ENCODE results near the gene SORBS2.

Gene SORBS2

GRCh38 chr4:185778307-185778706, 33.7 kb downstream of the SORBS2 start:
- TF ChIP-seq CTCF (conservative IDR thresholded peaks at IDR 0.05), result no peak
- no peak overlapping the region for H3K27ac ChIP-seq

- no peak for TF ChIP-seq CTCF (conservative IDR thresholded peaks at IDR 0.05)
- 0 out of 2 replicates have a peak overlapping the region, but pooled peaks have one; percentile 27 for H3K27ac ChIP-seq
These were observed 36.0 kb downstream of the SORBS2 start for GRCh38 chr4:185775792-185776555.

GRCh38 chr4:185774845-185775680, 36.9 kb downstream of the SORBS2 start:
- no peak for TF ChIP-seq CTCF (conservative IDR thresholded peaks at IDR 0.05)
- peak overlapping the region; percentile 27 for H3K27ac ChIP-seq

GRCh38 chr4:185774131-185774653, 37.8 kb downstream of the SORBS2 start:
- no peak overlapping the region for H3K27ac ChIP-seq
- TF ChIP-seq CTCF (conservative IDR thresholded peaks at IDR 0.05), result no peak

GRCh38 chr4:185773419-185773818, 38.6 kb downstream of the SORBS2 start:
- H3K27ac ChIP-seq, result no peak overlapping the region
- TF ChIP-seq CTCF (conservative IDR thresholded peaks at IDR 0.05), result no peak

- H3K27ac ChIP-seq, result no peak overlapping the region
- no peak for TF ChIP-seq CTCF (conservative IDR thresholded peaks at IDR 0.05)
These were observed 39.5 kb downstream of the SORBS2 start for GRCh38 chr4:185772391-185773093.

Data from VCaP (cell line).